Neuronal stem cell (in vitro differentiated cells): ENCODE data around the gene PDE4B.

Experiments used
- DNase-seq: peaks from one replicate; pipeline ENCODE4 v3.0.0-alpha.2; 2013; ENCODE audit warnings: low spot score
- H2AFZ ChIP-seq: one replicate; pipeline ENCODE4 v1.6.1; 2013; ENCODE audit warnings: mild to moderate bottlenecking, low read length, inconsistent platforms
- H2AK5ac ChIP-seq: 2 replicates; pipeline ENCODE4 v1.6.1; 2013; ENCODE audit warnings: low read depth, mild to moderate bottlenecking, inconsistent platforms, low read length, moderate library complexity, mixed read lengths
- H2BK120ac ChIP-seq: 2 replicates; pipeline ENCODE4 v1.6.1; 2013; ENCODE audit warnings: low read depth, mild to moderate bottlenecking, inconsistent platforms, low read length, moderate library complexity, mixed read lengths
- H2BK12ac ChIP-seq: one replicate; pipeline ENCODE4 v1.6.1; 2013; ENCODE audit warnings: low read length, inconsistent platforms
- H2BK15ac ChIP-seq: 2 replicates; pipeline ENCODE4 v1.6.1; 2013; ENCODE audit warnings: mild to moderate bottlenecking, low read length, inconsistent platforms, mixed read lengths
- H2BK5ac ChIP-seq: one replicate; pipeline ENCODE4 v1.6.1; 2013; ENCODE audit warnings: inconsistent platforms, mild to moderate bottlenecking, low read length, moderate library complexity
- H3K14ac ChIP-seq: one replicate; pipeline ENCODE4 v1.6.1; 2013; ENCODE audit warnings: low read length, inconsistent platforms
- H3K18ac ChIP-seq: 2 replicates; pipeline ENCODE4 v1.6.1; 2013; ENCODE audit warnings: low read length, inconsistent platforms
- H3K23ac ChIP-seq: 2 replicates; pipeline ENCODE4 v1.6.1; 2013; ENCODE audit warnings: low read depth, mild to moderate bottlenecking, mixed read lengths, low read length, inconsistent platforms; ENCODE audit not compliant: poor library complexity
- H3K27ac ChIP-seq: replicated peaks from 3 replicates; pipeline ENCODE4 v1.5.1; 2013; ENCODE audit warnings: low read length, inconsistent platforms
- H3K27me3 ChIP-seq, 3 experiments: 2 replicates each; pipeline ENCODE4 v1.6.1; 2013; ENCODE audit warnings: low read length in 3 of 3, mild to moderate bottlenecking in 2 of 3, inconsistent platforms in 1 of 3, low read depth in 1 of 3, mixed read lengths in 1 of 3, moderate library complexity in 1 of 3; ENCODE audit not compliant: control insufficient read depth in 3 of 3, insufficient read depth in 3 of 3
- H3K36me3 ChIP-seq, 2 donors: replicated peaks in 1 of 2; 2 replicates each; pipeline ENCODE4 v1.6.1; 2013; ENCODE audit warnings: low read length in 2 of 2; ENCODE audit not compliant: control insufficient read depth in 2 of 2, insufficient read depth in 2 of 2
- H3K4ac ChIP-seq: 2 replicates; pipeline ENCODE4 v1.6.1; 2013; ENCODE audit warnings: inconsistent platforms, mild to moderate bottlenecking, low read length, moderate library complexity
- H3K4me1 ChIP-seq, 2 donors: 1 replicate in 1 of 2; 2 replicates in 1 of 2; pipeline ENCODE4 v1.6.1; 2013; ENCODE audit warnings: low read length in 2 of 2, low read depth in 1 of 2; ENCODE audit not compliant: control insufficient read depth in 2 of 2, insufficient read depth in 1 of 2
- H3K4me2 ChIP-seq: one replicate; pipeline ENCODE4 v1.6.1; 2013; ENCODE audit warnings: mild to moderate bottlenecking, low read length, inconsistent platforms; ENCODE audit not compliant: insufficient read depth, poor library complexity, severe bottlenecking
- H3K4me3 ChIP-seq, 2 donors: 2 replicates each; pipeline ENCODE4 v1.5.1; 2013; ENCODE audit warnings: low read length in 2 of 2, mild to moderate bottlenecking in 2 of 2, inconsistent platforms in 1 of 2, moderate library complexity in 1 of 2
- H3K79me1 ChIP-seq: one replicate; pipeline ENCODE4 v1.6.1; 2013; ENCODE audit warnings: low read depth, mild to moderate bottlenecking, inconsistent platforms, low read length, moderate library complexity
- H3K9ac ChIP-seq: one replicate; pipeline ENCODE4 v1.6.1; 2013; ENCODE audit warnings: mild to moderate bottlenecking, low read depth, low read length, inconsistent platforms; ENCODE audit not compliant: poor library complexity
- H3K9me3 ChIP-seq, 2 donors: replicated peaks in 1 of 2; 2 replicates each; pipeline versions ENCODE3 to v1.6.1; 2013; ENCODE audit warnings: low read length in 2 of 2, mild to moderate bottlenecking in 2 of 2, inconsistent platforms in 1 of 2, low read depth in 1 of 2, mixed read lengths in 1 of 2, moderate library complexity in 1 of 2; ENCODE audit not compliant: control insufficient read depth in 2 of 2, insufficient read depth in 1 of 2
- H4K8ac ChIP-seq: one replicate; pipeline ENCODE4 v1.6.1; 2013; ENCODE audit warnings: low read depth, mild to moderate bottlenecking, inconsistent platforms, low read length, moderate library complexity
- H4K91ac ChIP-seq: one replicate; pipeline ENCODE4 v1.6.1; 2013; ENCODE audit warnings: low read length, low read depth, mild to moderate bottlenecking, inconsistent platforms; ENCODE audit not compliant: poor library complexity
- WGBS, 2 donors: extraction: QIAGEN DNeasy Blood & Tissue Kit; methylation state at CpG; one replicate each; pipeline ENCODE4 v1.1.7; 2013; ENCODE audit warnings: missing lambda C conversion rate in 2 of 2, mixed read lengths in 1 of 2; ENCODE audit not compliant: insufficient read length in 2 of 2, insufficient replicate concordance in 1 of 2; ENCODE audit errors: extremely low coverage in 2 of 2; 5-methylcytosine and 5-hydroxymethylcytosine counted together

The PDE4B gene

GRCh38 chr1:66353257-66353656 is 560.6 kb downstream of the PDE4B start:
- no peak overlapping the region for H2AFZ ChIP-seq
- no peak overlapping the region for H3K4ac ChIP-seq
- H3K4me3 ChIP-seq, result peak overlapping the region in 1 of 2 donors; percentile 52
- no peak overlapping the region for H2BK15ac ChIP-seq
- no peak overlapping the region for H3K18ac ChIP-seq
- no peak overlapping the region for H4K91ac ChIP-seq
- H3K9ac ChIP-seq, result no peak overlapping the region
- no peak overlapping the region for H2BK12ac ChIP-seq
- H3K23ac ChIP-seq, result no peak overlapping the region
- H3K4me2 ChIP-seq, result no peak overlapping the region
- H3K14ac ChIP-seq, result no peak overlapping the region
- peaks cover 21 to 63% of the 10 kb centered on the region in 2 donors for H3K4me1 ChIP-seq
- H3K36me3 ChIP-seq, result peaks cover 0 to 28% of the 10 kb centered on the region in 2 donors
- peak overlapping the region; percentile 37 for H3K27ac ChIP-seq
- H2AK5ac ChIP-seq, result no peak overlapping the region
- no peaks in the 10 kb centered on the region for H3K9me3 ChIP-seq
- no CpG with 5 or more reads among the region's 5 CpGs for WGBS, 2 donors
- no peak overlapping the region for H2BK120ac ChIP-seq
- peak; percentile 60 for DNase-seq
- H3K27me3 ChIP-seq, result no peaks in the 10 kb centered on the region
- no peaks in the 10 kb centered on the region for H3K79me1 ChIP-seq
- no peak overlapping the region for H4K8ac ChIP-seq
- no peak overlapping the region for H2BK5ac ChIP-seq

DNA sequence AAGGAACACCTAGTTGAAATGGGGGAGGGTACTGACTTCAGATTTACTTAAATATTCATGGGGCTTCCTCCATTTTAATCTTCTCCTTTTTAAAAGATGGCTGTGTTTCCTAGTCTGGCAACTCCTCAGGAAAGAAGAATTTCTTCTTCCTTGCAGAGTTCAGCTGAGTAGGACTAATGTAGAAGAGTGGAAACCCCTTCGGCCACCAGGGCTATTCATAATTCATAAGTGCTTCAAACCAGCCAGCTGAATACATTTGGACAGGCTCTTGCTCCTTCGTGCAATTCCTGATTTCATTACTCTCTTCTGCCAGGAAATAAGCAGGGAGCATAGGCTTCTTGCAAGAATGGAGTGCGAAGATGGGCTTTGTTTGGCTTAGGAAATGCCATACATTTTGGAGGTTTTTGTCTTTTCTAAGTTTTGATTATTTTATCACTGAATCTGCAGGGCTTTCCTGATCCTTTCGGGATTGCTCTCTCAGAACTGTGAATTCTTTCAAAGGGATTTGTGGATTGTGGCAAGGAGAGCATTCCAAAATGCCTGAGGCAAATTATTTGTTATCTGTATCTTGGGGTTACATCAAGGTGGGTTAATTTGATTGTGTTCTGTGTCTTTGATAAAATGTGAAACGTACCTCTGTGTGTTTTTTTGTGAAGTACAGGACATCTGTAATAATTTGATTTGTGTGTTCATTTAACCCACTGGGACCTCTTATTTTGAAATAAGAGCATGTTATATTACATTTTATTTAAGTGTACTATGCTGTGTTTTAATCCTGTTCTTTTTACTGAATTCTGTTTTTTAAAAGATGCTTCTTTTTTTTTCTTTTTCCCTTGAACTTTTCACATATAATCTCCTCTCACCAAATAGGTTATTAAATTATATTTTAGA is 561.9 kb downstream of the PDE4B start:
- H2AK5ac ChIP-seq, result no peak overlapping the region
- WGBS, 2 donors, result no CpG with 5 or more reads among the region's 5 CpGs
- no peaks in the 10 kb centered on the region for H3K79me1 ChIP-seq
- no peak overlapping the region for H3K18ac ChIP-seq
- H3K14ac ChIP-seq, result no peak overlapping the region
- H3K9ac ChIP-seq, result no peak overlapping the region
- peak overlapping the region; percentile 27 for H2AFZ ChIP-seq
- H3K36me3 ChIP-seq, result peaks cover 0 to 39% of the 10 kb centered on the region in 2 donors
- H2BK12ac ChIP-seq, result no peak overlapping the region
- H3K4me2 ChIP-seq, result no peak overlapping the region
- H3K4me3 ChIP-seq, result peak overlapping the region in 1 of 2 donors; percentile 52
- no peak overlapping the region for H4K8ac ChIP-seq
- no peaks in the 10 kb centered on the region for H3K9me3 ChIP-seq
- H3K4ac ChIP-seq, result no peak overlapping the region
- H4K91ac ChIP-seq, result no peak overlapping the region
- no peak overlapping the region for H2BK120ac ChIP-seq
- H2BK15ac ChIP-seq, result no peak overlapping the region
- peaks cover 21 to 64% of the 10 kb centered on the region in 2 donors for H3K4me1 ChIP-seq
- DNase-seq, result no peak
- H3K27me3 ChIP-seq, result no peaks in the 10 kb centered on the region
- no peak overlapping the region for H2BK5ac ChIP-seq
- H3K27ac ChIP-seq, result peak overlapping the region; percentile 52
- H3K23ac ChIP-seq, result no peak overlapping the region

DNA sequence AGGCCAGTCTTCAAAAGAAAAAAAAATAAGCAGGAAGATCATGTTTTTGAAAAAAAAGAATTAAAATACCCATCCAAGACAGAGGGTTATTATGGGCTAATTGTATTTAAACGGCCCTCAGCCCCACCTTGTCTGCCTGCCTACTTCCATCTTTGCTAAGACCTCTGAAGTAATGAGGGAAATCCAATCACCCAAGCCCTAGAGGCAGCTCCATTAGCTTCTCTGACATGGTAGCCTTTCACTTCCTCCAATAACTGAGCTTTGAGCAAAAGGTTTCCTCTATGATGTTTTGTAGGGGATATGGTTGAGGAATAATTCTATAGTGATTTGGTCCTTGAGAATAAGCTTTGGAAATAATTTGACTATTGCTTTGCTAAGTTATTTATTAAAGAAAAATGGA is 563.1 kb downstream of the PDE4B start:
- H2AFZ ChIP-seq, result no peak overlapping the region
- no peak overlapping the region for H3K4ac ChIP-seq
- peak overlapping the region in 1 of 2 donors; percentile 52 for H3K4me3 ChIP-seq
- no peak overlapping the region for H2BK120ac ChIP-seq
- H2BK5ac ChIP-seq, result no peak overlapping the region
- H2BK15ac ChIP-seq, result no peak overlapping the region
- no peak overlapping the region for H4K91ac ChIP-seq
- H3K4me1 ChIP-seq, result peaks cover 19 to 58% of the 10 kb centered on the region in 2 donors
- no peak overlapping the region for H3K14ac ChIP-seq
- no CpG with 5 or more reads among the region's 1 CpG for WGBS, 2 donors
- H3K27ac ChIP-seq, result no peak overlapping the region
- no peaks in the 10 kb centered on the region for H3K79me1 ChIP-seq
- no peak overlapping the region for H2AK5ac ChIP-seq
- no peak overlapping the region for H3K23ac ChIP-seq
- H3K36me3 ChIP-seq, result peaks cover 0 to 51% of the 10 kb centered on the region in 2 donors
- H3K9ac ChIP-seq, result no peak overlapping the region
- no peaks in the 10 kb centered on the region for H3K27me3 ChIP-seq
- no peak overlapping the region for H2BK12ac ChIP-seq
- no peak for DNase-seq
- no peak overlapping the region for H3K18ac ChIP-seq
- no peak overlapping the region for H3K4me2 ChIP-seq
- no peak overlapping the region for H4K8ac ChIP-seq
- no peaks in the 10 kb centered on the region for H3K9me3 ChIP-seq

DNA sequence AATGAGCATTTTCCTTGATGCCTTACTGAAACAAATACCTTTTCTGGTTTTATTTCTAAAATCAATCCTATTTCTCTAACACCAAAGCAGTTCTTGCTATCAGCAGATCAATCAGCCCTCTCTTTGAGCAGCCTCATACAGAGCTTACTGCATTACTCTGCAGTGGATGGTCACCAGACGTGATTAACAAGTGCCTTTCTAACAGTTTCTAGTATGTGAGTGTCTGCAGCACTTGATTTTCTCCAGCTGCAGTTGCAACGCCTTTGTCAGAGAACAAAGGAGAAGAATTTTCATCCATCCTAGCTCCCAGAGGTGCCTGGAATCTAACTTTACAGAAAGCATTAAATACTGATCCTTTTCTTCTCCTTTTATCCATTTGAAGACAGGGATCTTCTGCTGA is 563.9 kb downstream of the PDE4B start:
- H3K27ac ChIP-seq, result peak overlapping the region; percentile 5
- no peak overlapping the region for H3K9ac ChIP-seq
- H3K27me3 ChIP-seq, result no peaks in the 10 kb centered on the region
- H2BK15ac ChIP-seq, result no peak overlapping the region
- no peak overlapping the region for H2BK120ac ChIP-seq
- no peak overlapping the region for H3K23ac ChIP-seq
- peaks cover 19 to 49% of the 10 kb centered on the region in 2 donors for H3K4me1 ChIP-seq
- H3K4me3 ChIP-seq, result peak overlapping the region in 1 of 2 donors; percentile 52
- no peak overlapping the region for H3K14ac ChIP-seq
- H2BK12ac ChIP-seq, result no peak overlapping the region
- DNase-seq, result no peak
- H3K18ac ChIP-seq, result no peak overlapping the region
- no peak overlapping the region for H2AFZ ChIP-seq
- H2AK5ac ChIP-seq, result no peak overlapping the region
- no CpG with 5 or more reads among the region's 2 CpGs for WGBS, 2 donors
- H3K4me2 ChIP-seq, result no peak overlapping the region
- no peak overlapping the region for H4K8ac ChIP-seq
- no peak overlapping the region for H3K4ac ChIP-seq
- no peaks in the 10 kb centered on the region for H3K79me1 ChIP-seq
- H2BK5ac ChIP-seq, result no peak overlapping the region
- H3K36me3 ChIP-seq, result peaks cover 0 to 60% of the 10 kb centered on the region in 2 donors
- no peaks in the 10 kb centered on the region for H3K9me3 ChIP-seq
- no peak overlapping the region for H4K91ac ChIP-seq
